ENCODE measurements around the gene CD6.

Gene CD6

DNA sequence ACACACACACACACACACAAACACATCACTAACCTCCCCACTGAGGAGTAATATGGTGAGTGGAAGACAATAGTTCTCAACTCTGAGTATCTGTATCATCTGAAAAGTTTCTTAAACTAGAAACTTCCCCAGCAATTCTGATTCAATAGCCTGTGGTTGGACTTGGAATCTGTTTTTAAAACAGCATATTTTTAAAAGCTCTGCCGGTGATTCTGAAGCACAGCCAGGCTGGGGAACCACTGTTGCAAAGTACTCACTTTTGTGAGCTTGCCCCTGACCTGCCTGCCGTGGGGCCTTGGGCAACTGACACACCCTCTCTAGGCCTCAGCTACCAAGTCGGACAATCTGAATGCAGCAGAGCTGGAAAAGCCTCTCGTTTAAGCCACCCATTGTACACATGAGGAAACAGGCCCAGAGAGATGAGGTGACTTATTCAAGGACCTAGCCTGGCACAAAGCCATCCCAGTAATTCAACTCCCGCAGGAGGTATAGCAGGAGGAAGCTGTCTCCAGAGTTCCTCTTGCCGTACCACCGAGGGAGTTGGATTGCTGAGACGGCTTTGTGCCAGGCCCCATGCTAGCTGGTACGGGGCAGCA is 28.4 kb upstream of the CD6 start:
- no peaks in the 10 kb centered on the region for H3K27me3 Mint-ChIP-seq
- no peaks in the 10 kb centered on the region for H3K4me1 Mint-ChIP-seq
- no peak overlapping the region for H3K27ac Mint-ChIP-seq
- peaks cover 10% of the 10 kb centered on the region for H3K36me3 Mint-ChIP-seq
- H3K4me3 Mint-ChIP-seq, result no peak overlapping the region
- no peaks in the 10 kb centered on the region for H3K9me3 Mint-ChIP-seq

DNA sequence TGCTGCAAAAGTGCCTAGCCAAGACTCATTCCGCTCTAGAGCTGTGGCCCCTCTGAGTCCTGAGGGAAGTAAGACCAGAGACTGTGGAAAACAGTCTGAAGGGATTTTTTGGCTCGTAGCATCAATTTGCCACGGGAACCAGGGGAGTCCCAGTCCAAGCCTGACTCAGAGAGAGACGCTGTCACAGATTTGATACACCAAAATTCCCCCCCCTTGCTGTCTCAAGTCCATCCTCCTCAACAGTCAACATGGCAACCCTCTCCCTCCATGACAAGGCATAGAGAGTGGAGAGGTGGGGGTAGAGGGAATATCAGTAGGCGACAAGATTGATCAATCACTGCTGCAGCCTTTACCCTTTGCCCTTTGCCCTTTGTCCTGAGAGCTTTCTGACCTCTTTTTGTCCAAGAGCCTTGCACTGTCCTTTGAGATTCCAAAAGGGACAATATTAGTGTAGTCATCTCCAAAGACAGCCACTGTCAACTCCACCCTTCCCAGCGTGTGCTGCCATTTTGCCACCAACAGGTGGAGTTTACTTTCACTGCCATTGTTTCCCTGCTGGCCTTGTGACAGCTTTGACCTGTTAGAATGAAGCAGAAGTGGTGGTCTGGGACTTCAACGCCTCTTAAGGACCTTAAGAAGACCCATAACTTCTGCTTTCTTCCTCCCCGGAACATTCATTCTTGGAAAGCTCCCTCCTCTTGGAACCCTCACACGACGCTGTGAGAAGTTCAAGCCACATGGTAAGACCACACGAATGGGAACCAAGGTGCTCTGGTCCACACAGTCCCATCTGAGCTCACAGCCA is 26.8 kb upstream of the CD6 start:
- Mint-ChIP-seq H3K27ac (no peak overlapping the region), H3K27me3 (no peaks in the 10 kb centered on the region), H3K4me1 (peaks cover 5% of the 10 kb centered on the region), H3K9me3 (no peaks in the 10 kb centered on the region), H3K4me3 (no peak overlapping the region), H3K36me3 (peaks cover 10% of the 10 kb centered on the region)

DNA sequence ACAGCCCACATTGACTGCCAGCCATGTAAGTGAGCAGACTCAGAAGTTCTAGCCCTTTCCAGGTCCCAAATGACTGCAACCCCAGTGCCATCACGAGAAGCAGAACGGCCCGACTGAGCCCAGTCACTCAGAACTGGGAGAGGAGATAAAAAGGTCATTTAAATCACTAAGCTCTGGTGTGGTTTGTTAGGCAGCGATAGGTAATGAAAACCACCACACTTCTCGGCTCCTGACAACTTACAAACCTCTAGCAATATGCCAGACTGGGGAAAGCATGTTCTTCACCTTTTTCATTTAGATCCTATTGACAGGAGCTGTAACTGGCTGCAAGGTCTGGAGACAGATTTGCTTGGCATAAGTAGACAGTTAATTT is 26.2 kb upstream of the CD6 start:
- H3K27ac Mint-ChIP-seq, result no peak overlapping the region
- no peaks in the 10 kb centered on the region for H3K27me3 Mint-ChIP-seq
- H3K4me3 Mint-ChIP-seq, result no peak overlapping the region
- peaks cover 10% of the 10 kb centered on the region for H3K36me3 Mint-ChIP-seq
- no peaks in the 10 kb centered on the region for H3K9me3 Mint-ChIP-seq
- H3K4me1 Mint-ChIP-seq, result peaks cover 11% of the 10 kb centered on the region

DNA sequence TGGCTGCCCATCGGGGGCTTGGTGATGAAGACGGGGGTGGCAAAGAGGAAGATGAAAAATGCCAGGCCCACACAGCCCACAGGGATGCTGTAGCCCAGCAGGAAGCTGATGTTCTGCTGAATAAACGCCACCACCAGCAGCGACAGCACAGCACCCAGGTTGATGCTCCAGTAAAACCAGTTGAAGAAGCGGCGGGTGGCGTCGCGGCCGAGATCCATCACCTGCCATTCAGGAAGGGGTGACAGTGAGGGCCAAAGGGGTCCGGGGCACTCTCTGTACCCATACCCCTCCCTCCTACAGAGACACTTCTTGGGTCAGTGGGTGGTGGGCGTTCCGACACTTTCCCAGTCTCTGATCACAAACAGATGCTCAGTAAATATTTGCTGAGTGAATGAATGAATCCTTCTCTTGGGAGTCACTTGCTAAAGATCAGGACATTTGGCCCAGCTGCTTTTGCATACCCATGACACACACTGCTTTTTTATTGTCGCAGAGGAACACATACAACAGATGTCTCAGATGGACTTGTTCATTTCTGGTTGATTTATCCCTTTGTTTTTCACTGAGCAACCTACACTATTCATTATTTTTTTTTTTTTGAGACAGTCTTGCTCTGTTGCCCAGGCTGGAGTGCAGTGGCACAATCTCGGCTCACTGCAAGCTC is 24.7 kb upstream of the CD6 start:
- Mint-ChIP-seq H3K9me3 (no peaks in the 10 kb centered on the region), H3K4me3 (no peak overlapping the region), H3K4me1 (peaks cover 14% of the 10 kb centered on the region), H3K36me3 (peaks cover 8% of the 10 kb centered on the region), H3K27me3 (no peaks in the 10 kb centered on the region), H3K27ac (no peak overlapping the region)

DNA sequence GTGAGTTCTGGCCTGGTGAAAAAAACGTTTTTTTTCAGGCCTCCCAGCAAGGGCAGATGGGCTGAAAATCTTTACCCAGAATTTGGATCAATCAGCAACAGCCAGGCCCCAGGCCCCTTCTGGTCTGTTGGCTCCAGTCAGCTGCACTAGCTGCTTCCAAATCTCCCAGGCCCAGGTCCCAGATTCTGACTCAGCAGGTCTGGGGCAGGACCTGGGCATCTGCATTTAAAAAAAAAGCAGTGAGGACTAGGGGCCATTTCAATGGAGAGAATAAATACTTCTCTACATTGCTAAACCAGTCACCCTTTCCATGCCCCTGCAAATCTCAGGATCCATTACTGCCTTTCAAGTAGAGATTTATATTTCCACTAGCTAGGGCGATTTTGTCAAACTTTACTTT is 23.8 kb upstream of the CD6 start:
- no peaks in the 10 kb centered on the region for H3K9me3 Mint-ChIP-seq
- peaks cover 8% of the 10 kb centered on the region for H3K36me3 Mint-ChIP-seq
- no peak overlapping the region for H3K27ac Mint-ChIP-seq
- peaks cover 24% of the 10 kb centered on the region for H3K4me1 Mint-ChIP-seq
- H3K27me3 Mint-ChIP-seq, result no peaks in the 10 kb centered on the region
- H3K4me3 Mint-ChIP-seq, result no peak overlapping the region

DNA sequence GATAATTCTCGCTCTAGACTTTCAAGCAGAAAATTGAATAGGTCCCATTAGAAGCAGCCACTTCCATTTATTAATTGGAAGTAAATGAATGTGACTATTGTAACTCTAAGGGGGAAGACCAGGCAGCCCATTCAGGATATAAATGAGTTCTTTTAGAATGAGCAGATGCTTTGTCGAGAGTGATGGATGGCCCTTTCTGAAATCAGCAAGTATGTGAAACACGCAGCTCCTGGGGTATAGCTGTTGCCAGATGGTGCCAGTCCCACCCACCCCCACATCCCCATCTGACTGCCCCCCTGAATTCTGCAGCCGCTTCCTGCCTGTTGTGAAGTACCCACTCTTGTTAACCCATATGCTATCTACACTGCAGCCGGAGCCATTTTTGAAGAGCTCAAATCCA is 23.2 kb upstream of the CD6 start:
- Mint-ChIP-seq H3K4me1 (peaks cover 30% of the 10 kb centered on the region), H3K27me3 (no peaks in the 10 kb centered on the region), H3K4me3 (no peak overlapping the region), H3K36me3 (peaks cover 8% of the 10 kb centered on the region), H3K27ac (no peak overlapping the region), H3K9me3 (no peaks in the 10 kb centered on the region)

DNA sequence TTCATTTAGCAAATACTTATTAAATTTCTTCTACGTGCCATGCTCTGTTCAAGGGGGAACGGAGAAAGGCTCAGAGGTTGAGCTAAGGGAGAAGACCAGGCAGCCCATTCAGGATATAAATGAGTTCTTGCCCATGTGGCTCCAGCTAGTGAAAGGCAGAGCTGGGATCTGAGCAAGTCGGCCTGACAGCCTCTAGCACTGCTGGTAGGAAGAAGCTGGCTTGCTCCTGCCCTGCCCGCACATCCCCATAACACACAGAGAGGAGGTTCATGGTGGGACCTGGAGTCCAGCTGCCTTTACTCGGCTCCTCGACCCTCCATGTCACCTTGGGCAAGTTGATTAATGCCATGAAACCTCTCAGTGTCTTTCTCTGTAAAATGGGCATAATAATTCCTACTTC is 21.5 kb upstream of the CD6 start:
- peaks cover 35% of the 10 kb centered on the region for H3K4me1 Mint-ChIP-seq
- peak overlapping the region; percentile 57 for H3K4me3 Mint-ChIP-seq
- peak overlapping the region; percentile 51 for H3K27ac Mint-ChIP-seq

DNA sequence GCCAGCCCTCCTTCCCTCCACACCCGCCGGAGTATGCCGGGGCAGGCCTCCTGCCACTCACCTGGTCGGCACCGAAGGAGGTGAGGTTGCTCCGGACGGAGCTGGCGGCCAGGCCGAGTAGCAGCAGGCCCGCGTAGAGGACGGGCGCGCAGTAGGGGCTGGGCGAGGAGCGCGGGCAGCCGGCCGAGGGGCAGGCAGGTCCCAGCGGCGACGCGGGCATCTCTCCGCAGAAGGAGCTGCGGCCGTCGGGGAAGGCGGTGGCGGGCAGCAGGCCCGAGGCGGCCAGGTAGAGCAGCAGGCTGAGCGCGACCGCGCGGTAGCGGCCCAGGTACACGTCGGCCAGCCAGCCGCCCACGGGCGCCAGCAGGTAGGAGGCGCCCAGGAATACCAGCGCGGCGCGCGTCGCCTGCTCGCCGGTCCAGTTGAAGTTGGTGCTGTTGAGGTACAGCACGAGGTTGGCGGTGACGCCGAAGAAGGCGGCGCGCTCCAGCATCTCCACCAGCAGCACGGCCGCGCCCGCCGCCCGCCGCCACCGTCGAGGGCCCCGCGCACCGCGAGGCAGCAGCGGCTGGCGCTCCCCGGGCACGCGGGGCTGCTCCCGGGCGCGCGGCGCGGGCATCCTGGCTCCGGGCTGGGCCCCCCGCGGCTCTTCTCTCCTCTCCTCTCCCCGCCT is 20.4 kb upstream of the CD6 start:
- no peak overlapping the region for H3K27ac Mint-ChIP-seq
- H3K36me3 Mint-ChIP-seq, result no peaks in the 10 kb centered on the region
- H3K4me1 Mint-ChIP-seq, result peaks cover 35% of the 10 kb centered on the region
- peak overlapping the region; percentile 81 for H3K4me3 Mint-ChIP-seq
- H3K9me3 Mint-ChIP-seq, result no peaks in the 10 kb centered on the region
- H3K27me3 Mint-ChIP-seq, result no peaks in the 10 kb centered on the region

More for the DNA sequence above, 21.5 kb upstream of the CD6 start:
- H3K27me3 Mint-ChIP-seq, result no peaks in the 10 kb centered on the region
- H3K36me3 Mint-ChIP-seq, result peaks cover 2% of the 10 kb centered on the region
- H3K9me3 Mint-ChIP-seq, result no peaks in the 10 kb centered on the region

DNA sequence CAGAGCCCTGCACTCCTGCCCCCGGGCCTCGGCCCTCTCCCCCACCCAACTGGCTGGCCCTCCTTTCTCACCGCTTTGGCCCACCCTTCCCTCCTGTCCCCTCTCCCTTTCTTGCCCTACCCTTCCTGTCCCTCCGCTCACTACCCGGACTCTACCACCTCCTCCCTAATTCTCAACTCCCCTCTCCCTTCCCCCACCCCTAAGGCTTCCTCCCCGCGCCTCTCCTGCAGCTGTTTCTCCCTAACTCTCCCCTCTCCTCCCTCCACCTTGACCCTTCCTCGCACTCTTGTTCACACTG is 19.9 kb upstream of the CD6 start:
- Mint-ChIP-seq H3K27ac (peak overlapping the region; percentile 95), H3K4me1 (peaks cover 35% of the 10 kb centered on the region), H3K36me3 (no peaks in the 10 kb centered on the region), H3K27me3 (no peaks in the 10 kb centered on the region), H3K9me3 (no peaks in the 10 kb centered on the region), H3K4me3 (peak overlapping the region; percentile 81)

DNA sequence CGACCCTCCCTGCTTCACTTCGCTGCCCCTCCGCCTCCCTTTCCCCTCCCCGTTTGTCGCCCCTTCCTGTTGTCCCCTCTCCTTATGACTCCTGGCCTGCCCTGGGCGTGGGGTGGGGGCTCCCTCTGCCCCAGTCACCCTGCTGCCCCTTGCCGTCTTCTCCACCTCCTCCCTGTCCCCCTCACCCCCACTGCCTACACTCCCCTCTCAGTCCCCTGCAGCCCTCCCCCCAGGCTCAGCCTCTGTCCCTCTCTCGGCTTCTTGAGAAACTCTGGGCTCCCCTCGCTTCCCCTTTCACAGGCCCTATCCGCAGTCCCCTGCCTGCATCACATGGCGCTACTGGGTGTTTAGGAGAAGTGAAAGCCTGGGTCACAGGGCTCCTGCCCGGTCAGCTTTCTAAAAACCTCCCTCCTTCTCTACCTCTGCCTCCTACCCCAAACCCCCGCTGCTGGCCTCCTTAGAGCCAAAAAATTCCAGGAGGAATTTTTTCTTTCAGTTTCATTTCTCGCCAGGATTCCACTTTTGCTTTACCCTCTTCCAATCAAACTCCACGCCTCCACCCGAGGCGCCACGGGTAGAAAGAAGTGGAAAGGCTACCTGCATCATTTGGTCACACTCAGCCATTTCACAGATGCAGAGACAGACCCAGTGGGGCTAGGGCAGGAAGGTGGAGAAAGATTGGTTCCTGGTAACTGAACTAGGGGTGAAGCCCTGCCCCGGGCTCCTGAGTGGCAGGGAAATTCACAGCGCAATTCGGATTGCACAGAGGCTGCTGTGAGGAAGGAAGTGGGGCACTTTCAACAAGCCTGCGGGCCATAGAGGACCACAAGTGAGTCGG is 19.4 kb upstream of the CD6 start, which contains the start of gene SLC15A3:
TSS of gene SLC15A3 (minus strand) at position 273 of the 838 bp plus-strand sequence. CDS start 625 bp downstream, outside the sequence.
- peak within 1 kb of the TSS; percentile 95 for H3K27ac Mint-ChIP-seq
- no peaks in the 10 kb centered on the region for H3K27me3 Mint-ChIP-seq
- H3K4me1 Mint-ChIP-seq, result peaks cover 35% of the 10 kb centered on the region
- H3K9me3 Mint-ChIP-seq, result no peaks in the 10 kb centered on the region
- peak within 1 kb of the TSS; percentile 81 for H3K4me3 Mint-ChIP-seq
- H3K36me3 Mint-ChIP-seq, result no peaks in the 10 kb centered on the region

DNA sequence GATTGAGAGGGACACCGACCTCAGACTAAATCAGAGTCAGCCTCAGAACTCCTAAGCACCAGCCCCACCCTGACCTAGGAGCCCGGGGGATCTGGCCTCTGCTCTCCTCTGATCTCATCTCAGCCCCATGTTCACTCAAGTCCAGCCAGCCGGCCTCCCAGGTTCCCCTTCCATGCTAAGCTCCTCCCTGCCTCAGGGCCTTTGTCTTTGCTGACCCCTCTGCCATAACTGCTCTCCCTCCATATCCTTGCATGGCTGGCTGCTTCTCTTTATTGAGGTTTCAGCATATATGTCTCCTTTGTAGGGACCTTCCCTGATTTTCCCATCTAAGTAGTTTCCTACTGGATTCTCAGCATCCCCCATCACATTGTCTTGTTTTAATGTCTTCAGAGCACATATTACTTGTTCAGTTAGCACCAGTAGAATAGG is 18.7 kb upstream of the CD6 start:
- H3K27me3 Mint-ChIP-seq, result no peaks in the 10 kb centered on the region
- peaks cover 35% of the 10 kb centered on the region for H3K4me1 Mint-ChIP-seq
- H3K27ac Mint-ChIP-seq, result peak overlapping the region; percentile 62
- H3K4me3 Mint-ChIP-seq, result peak overlapping the region; percentile 81
- H3K9me3 Mint-ChIP-seq, result no peaks in the 10 kb centered on the region
- no peaks in the 10 kb centered on the region for H3K36me3 Mint-ChIP-seq

DNA sequence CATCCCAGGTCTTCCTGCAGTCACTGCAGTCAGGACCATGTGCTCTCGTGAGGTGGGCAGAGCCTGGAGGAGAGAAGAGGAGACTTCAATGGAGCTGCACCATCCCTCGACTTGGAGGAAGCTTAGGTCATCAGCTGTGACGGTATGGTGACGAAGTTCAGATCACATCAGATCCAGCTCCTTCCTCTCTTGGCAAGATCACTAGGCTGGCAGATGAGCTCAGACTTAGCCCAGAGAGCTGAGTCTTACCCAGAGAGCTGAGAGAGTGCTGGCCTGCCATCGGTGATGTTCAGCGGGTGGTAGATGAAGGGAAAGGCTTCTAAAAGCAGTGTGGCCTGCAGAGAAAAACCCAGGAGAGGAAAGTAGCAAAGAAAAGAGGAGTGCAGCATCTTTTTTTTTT is 17.7 kb upstream of the CD6 start:
- Mint-ChIP-seq H3K27ac (peak overlapping the region; percentile 43), H3K9me3 (no peaks in the 10 kb centered on the region), H3K4me1 (peaks cover 31% of the 10 kb centered on the region), H3K36me3 (no peaks in the 10 kb centered on the region), H3K4me3 (no peak overlapping the region), H3K27me3 (no peaks in the 10 kb centered on the region)

DNA sequence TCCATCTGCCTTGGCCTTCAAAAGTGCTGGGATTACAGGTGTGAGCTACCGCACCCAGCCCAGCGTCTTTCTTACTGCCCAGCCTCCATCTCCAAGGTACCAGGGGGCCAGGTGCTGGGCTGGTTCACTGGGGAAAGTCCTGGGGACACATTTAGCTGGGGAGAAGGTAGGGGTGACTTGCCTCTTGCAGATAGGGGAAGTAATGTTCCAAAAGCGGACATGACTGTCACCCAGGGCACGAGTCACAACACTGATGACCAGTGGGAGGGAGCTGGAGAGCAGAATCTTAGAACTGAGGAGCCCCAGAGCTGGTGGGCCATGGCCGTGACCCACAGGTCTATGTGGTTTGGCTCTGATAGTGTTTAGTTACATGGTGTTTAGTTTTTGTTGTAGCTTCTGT is 17.1 kb upstream of the CD6 start:
- H3K27me3 Mint-ChIP-seq, result no peaks in the 10 kb centered on the region
- no peak overlapping the region for H3K4me3 Mint-ChIP-seq
- H3K9me3 Mint-ChIP-seq, result no peaks in the 10 kb centered on the region
- H3K27ac Mint-ChIP-seq, result no peak overlapping the region
- no peaks in the 10 kb centered on the region for H3K36me3 Mint-ChIP-seq
- H3K4me1 Mint-ChIP-seq, result peaks cover 30% of the 10 kb centered on the region

DNA sequence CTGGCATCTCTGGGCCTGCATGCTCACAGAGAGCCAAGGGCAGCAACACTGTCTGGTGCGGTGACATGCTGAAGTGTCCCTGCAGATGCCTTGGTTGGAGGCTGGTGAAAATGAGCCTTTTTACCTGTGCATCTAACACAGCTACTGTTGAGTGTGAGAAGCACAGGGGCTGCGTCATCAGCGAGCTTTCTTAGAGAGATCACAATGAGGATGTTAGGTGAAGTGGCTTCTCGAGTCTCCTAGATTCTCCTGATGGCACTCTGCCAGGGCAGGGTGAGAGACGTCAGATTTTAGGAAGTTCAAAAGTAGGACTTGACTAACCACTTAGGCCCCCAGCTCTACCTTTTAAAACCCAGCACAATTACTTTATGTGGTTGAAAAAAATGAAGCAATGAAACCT is 15.9 kb upstream of the CD6 start:
- no peaks in the 10 kb centered on the region for H3K36me3 Mint-ChIP-seq
- H3K9me3 Mint-ChIP-seq, result no peaks in the 10 kb centered on the region
- no peaks in the 10 kb centered on the region for H3K27me3 Mint-ChIP-seq
- H3K27ac Mint-ChIP-seq, result no peak overlapping the region
- no peak overlapping the region for H3K4me3 Mint-ChIP-seq
- H3K4me1 Mint-ChIP-seq, result peaks cover 23% of the 10 kb centered on the region

DNA sequence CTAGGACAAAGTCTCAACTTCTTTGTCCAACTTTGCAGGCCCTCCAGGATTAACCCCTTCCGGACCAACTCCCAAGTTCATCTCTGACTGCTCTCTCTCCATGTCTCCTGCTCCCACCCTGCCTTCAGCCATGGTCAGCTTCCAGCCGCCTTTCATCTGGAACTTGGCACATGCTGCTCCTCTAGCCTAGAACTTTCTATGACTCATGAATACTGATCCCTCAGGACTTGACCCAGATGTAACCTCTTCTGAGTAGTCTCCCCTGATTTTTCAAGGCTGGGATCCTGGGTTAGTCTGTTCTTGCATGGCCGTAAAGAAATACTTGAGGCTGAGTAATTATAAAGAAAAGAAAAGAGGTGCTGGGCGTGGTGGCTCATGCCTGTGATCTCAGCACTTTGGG is 14.3 kb upstream of the CD6 start:
- Mint-ChIP-seq H3K4me3 (no peak overlapping the region), H3K36me3 (no peaks in the 10 kb centered on the region), H3K4me1 (peaks cover 16% of the 10 kb centered on the region), H3K27me3 (no peaks in the 10 kb centered on the region), H3K9me3 (no peaks in the 10 kb centered on the region), H3K27ac (peak overlapping the region; percentile 31)
